ENCODE results near the gene ZNF283.

ZNF283 gene

GRCh38 chr19:43883864-43884263, 56.7 kb downstream of the ZNF283 start, which contains the start of gene ZNF404:
ZNF404 (minus strand) TSS chr19:43883964.
- H3K27me3 ChIP-seq (ENCODE audit: control insufficient read depth, insufficient read depth, low read length), result no peaks in the 10 kb centered on the region
- H3K27ac ChIP-seq (ENCODE audit: low read length), result no peak within 1 kb of the TSS
- H3K9ac ChIP-seq (ENCODE audit: low read length), result no peak within 1 kb of the TSS
- H3K9me3 ChIP-seq (ENCODE audit: control insufficient read depth, low read depth, low read length), result peaks cover 71% of the 10 kb centered on the region
- no peaks in the 10 kb centered on the region for H3K4me1 ChIP-seq (ENCODE audit: control insufficient read depth, low read depth, low read length)
- H3K4me3 ChIP-seq (ENCODE audit: low read length), result no peak within 1 kb of the TSS
- no peaks in the 10 kb centered on the region for H3K36me3 ChIP-seq (ENCODE audit: control insufficient read depth, low read depth, low read length)

DNA sequence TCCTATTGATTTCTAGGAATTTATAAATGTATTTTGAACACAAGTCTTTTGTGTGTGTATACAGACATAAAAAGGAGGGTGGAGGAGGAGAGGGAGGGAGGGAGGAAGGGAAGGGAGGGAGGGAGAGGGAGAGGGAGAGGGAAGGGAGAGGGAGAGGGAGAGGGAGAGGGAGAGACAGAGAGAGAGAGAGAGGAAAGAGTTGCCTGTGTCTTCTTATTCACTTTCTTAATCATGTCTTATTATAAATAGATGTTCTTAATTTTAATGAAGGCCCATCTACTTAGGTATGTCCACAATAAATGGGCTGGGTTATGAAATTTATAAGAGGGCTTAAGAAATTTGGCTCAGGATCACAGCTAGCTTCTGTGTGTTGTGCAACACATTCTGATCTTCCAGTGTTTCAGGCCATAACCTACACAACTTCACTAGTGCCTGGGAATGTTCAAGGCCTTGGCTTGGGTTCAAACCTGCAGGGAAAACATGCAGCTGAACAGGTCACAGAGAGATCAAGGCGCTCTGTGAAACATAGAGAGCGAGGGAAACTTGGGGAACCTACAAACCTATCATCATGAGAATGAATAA, 68.7 kb downstream of the ZNF283 start:
- H3K9me3 ChIP-seq (ENCODE audit: control insufficient read depth, low read depth, low read length), result peaks cover 9% of the 10 kb centered on the region

More for the DNA sequence above, 68.7 kb downstream of the ZNF283 start:
- Histone ChIP-seq H3K27ac (ENCODE audit: low read length) (no peak overlapping the region), H3K4me1 (ENCODE audit: control insufficient read depth, low read depth, low read length) (no peaks in the 10 kb centered on the region), H3K36me3 (ENCODE audit: control insufficient read depth, low read depth, low read length) (no peaks in the 10 kb centered on the region), H3K27me3 (ENCODE audit: control insufficient read depth, insufficient read depth, low read length) (no peaks in the 10 kb centered on the region), H3K4me3 (ENCODE audit: low read length) (no peak overlapping the region), H3K9ac (ENCODE audit: low read length) (no peak overlapping the region)
